GM18511 (cell line): Measurements from ENCODE around the gene ZNF169.
"Not testable (repeated sequence)": the region's sequence is repeated elsewhere in the genome, so short reads cannot be mapped to it uniquely, and the experiment has no call there.

Experiments
- ATAC-seq: cut with Tn5 transposase; IDR thresholded peaks from one replicate; pipeline ENCODE4 v1.9.1; 2021; ENCODE audit warnings: mild to moderate bottlenecking, moderate library complexity; ENCODE audit not compliant: unreplicated experiment

Gene ZNF169

GRCh38 chr9:94259077-94259862 is at the start of gene ZNF169:
ZNF169 (plus strand) TSS chr9:94259298; CDS start chr9:94278813, 19,515 bp downstream.
- peak; percentile 100 for ATAC-seq

- ATAC-seq = no peak
Measured at GRCh38 chr9:94210616-94211603, 48.2 kb upstream of the ZNF169 start.

GRCh38 chr9:94212091-94212490 is 47.0 kb upstream of the ZNF169 start:
- ATAC-seq = no peak

GRCh38 chr9:94212531-94212930 is 46.6 kb upstream of the ZNF169 start:
- ATAC-seq = no peak

- peak; percentile 96 for ATAC-seq
Measured at GRCh38 chr9:94213511-94214124, 45.5 kb upstream of the ZNF169 start.

GRCh38 chr9:94222870-94223269 is 36.2 kb upstream of the ZNF169 start:
- no peak for ATAC-seq

GRCh38 chr9:94225413-94225812 is 33.7 kb upstream of the ZNF169 start:
- not testable (repeated sequence) for ATAC-seq

GRCh38 chr9:94228616-94229015 is 30.5 kb upstream of the ZNF169 start:
- ATAC-seq = no peak

GRCh38 chr9:94232428-94232827 is 26.7 kb upstream of the ZNF169 start:
- ATAC-seq = no peak

GRCh38 chr9:94241098-94241497 is 18.0 kb upstream of the ZNF169 start:
- ATAC-seq = not testable (repeated sequence)

GRCh38 chr9:94245651-94246050 is 13.4 kb upstream of the ZNF169 start:
- ATAC-seq = no peak

- no peak for ATAC-seq
Measured at GRCh38 chr9:94250456-94250855, 8.6 kb upstream of the ZNF169 start.

GRCh38 chr9:94256007-94256406 is 3.1 kb upstream of the ZNF169 start:
- ATAC-seq = no peak

- not testable (repeated sequence) for ATAC-seq
Measured at GRCh38 chr9:94265626-94266402, 6.7 kb downstream of the ZNF169 start.

GRCh38 chr9:94269264-94269663 is 10.2 kb downstream of the ZNF169 start:
- no peak for ATAC-seq

GRCh38 chr9:94270009-94270408 is 10.9 kb downstream of the ZNF169 start:
- peak; percentile 54 for ATAC-seq

- ATAC-seq = not testable (repeated sequence)
Measured at GRCh38 chr9:94277029-94277428, 17.9 kb downstream of the ZNF169 start.

- no peak for ATAC-seq
Measured at GRCh38 chr9:94277885-94278536, 18.9 kb downstream of the ZNF169 start.

GRCh38 chr9:94280409-94280989 is 21.4 kb downstream of the ZNF169 start:
- ATAC-seq = no peak

GRCh38 chr9:94281101-94281500 is 22.0 kb downstream of the ZNF169 start:
- ATAC-seq = no peak
